HG03575 (cell line): ENCODE results near the gene COL4A5.

ENCODE experiments used
- ATAC-seq: cut with Tn5 transposase; IDR thresholded peaks from one replicate; pipeline ENCODE4 v1.9.1; 2021; ENCODE audit not compliant: unreplicated experiment, insufficient number of reproducible peaks, low FRiP score; ENCODE audit errors: extremely low read depth

COL4A5 gene

GRCh38 chrX:108735091-108735678 is 295.5 kb downstream of the COL4A5 start:
- no peak for ATAC-seq

GRCh38 chrX:108735679-108736508 is 296.3 kb downstream of the COL4A5 start:
- ATAC-seq: no peak

DNA sequence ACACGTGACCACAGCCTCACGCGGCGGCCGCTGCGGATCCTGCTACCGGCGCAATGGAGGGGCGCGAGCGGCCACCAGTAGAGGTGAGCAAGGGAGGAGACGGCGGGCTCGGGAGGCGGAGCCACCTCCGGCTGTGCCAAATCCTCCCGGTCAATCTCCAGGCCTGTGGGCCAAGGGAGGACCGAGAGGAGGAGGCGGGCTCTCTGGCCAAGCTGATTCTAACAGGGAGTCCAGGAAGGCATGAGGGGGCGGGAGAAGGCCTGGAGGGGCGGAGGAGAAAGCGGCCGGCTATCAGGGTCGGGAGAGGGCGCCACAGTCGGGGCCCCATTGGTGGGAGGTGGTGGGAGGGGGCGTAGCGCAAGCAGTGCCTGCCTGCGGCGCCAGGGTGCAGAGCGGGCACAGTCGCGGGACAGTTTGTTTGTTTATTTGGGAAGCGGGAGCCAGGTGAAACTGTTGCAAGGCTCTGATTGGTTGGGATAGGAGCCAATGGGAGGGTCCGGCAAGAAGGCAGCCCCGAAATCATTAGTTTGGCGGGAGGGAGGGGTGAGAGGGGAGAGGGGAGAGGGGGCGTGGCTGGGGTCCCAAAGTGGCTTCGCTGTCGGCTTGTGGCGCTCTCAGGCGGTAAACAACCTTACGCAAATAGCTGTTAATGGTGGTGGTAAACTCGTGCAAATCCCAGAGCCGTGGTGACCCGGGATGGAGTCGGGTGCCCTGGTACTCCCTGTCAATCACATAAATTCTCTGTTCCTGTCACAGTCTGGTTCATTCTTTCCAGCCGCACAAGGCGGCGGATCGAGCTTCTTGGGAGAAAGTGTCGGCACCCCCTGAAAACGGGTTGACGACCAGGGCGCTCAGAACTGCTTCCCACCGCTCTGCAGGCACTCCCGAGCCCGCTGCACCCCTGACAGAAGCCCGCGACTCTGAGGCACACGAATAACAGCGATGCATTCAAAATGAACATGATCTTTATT is 297.2 kb downstream of the COL4A5 start, which contains the start of gene IRS4:
TSS of gene IRS4 (minus strand) at position 55 of the 971 bp plus-strand sequence.
- no peak for ATAC-seq

DNA sequence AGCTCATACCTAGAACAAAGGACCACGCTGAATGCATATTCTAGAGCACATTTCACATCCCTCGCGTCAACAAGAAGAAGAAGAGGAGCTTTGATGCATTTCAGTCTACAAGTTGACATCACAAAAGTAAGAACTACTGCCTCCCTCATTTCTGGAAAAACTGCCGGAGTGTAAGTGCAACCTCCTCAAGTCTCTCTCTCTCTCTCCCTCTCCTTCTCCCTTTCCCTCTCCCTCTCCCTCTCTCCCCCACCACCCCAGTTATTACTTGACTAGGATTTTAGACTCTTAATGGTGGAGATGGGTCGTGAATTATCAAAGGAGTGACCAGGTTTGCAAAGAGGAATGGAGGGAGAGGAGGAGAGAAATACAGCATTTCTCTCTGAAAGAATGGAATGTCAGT is 298.1 kb downstream of the COL4A5 start:
- no peak for ATAC-seq

DNA sequence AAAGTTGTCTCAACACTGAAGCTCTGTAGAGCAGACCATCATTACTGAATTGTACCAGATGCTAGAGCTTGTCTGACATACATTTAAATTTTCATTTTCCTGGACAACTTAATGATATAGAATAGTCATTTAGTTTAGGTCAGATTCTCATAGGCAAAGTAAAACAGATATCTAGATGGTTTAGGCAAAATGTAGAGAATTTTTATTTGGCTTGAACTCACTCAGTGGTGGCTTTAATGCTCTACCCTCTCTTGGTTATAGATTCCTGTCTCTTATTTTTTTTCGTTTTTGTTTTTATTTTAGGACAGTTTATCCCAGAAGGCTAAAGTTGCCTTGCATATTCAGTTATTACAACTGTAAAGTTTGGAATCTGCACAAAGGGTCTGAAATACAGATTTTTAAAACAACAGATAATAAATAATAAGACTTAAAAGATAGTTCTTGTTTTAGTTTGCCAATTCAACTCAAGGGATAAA is 300.7 kb downstream of the COL4A5 start:
- ATAC-seq: no peak
